HG03378 (cell line): ENCODE data around the gene SMAGP.
A peak's percentile ranks its signal among the peaks of the same experiment; 100 is the strongest.
"Not testable (repeated sequence)": the region's sequence is repeated elsewhere in the genome, so short reads cannot be mapped to it uniquely, and the experiment has no call there.

Experiments
- ATAC-seq: cut with Tn5 transposase; IDR thresholded peaks from one replicate; pipeline ENCODE4 v1.9.1; 2021; ENCODE audit warnings: mild to moderate bottlenecking, moderate library complexity; ENCODE audit not compliant: unreplicated experiment

Gene SMAGP

DNA sequence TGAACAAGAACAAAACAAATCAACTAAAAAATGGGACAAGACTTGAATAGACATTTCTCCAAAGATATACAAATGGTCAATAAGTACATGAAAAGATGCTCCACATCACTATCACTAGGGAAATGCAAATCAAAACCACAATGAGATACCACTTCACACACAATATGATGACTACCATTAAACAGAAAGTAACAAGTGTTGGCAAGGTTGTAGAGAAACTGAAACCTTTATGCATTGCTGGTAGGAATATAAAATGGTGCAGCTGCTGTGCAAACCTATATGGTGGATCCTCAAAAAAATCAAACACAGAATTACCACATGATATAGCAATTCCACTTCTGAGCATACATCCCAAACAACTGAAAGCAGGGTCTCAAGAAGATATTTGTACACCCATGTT is 5.2 kb downstream of the SMAGP start:
- no peak for ATAC-seq

- ATAC-seq, result no peak
These were observed 5.9 kb downstream of the SMAGP start for GRCh38 chr12:51264297-51264696.

GRCh38 chr12:51263341-51263740 is 6.9 kb downstream of the SMAGP start:
- no peak for ATAC-seq

DNA sequence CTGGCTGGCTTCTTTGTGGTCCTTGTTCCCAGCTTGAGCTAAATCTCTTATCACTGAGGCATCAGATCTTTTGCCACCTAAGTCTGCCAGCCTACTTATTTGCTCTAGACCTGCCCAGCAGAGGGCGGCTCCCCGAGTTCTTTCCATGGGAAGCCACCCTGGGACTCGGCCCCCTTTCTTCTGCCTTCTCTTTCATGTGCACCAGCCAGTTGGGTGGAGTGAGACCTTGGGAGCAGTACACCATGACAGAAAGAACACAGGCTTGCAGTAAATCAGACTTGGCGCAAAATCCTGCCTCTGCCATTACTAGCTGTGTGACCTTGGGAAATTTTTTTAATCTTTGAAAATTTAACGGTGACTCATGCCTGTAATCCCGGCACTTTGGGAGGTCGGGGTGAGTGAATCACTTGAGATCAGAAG is 7.4 kb downstream of the SMAGP start:
- ATAC-seq, result no peak

GRCh38 chr12:51259600-51259999 is 10.6 kb downstream of the SMAGP start:
- ATAC-seq, result not testable (repeated sequence)

- no peak for ATAC-seq
These were observed 15.7 kb downstream of the SMAGP start for GRCh38 chr12:51254536-51254935.

DNA sequence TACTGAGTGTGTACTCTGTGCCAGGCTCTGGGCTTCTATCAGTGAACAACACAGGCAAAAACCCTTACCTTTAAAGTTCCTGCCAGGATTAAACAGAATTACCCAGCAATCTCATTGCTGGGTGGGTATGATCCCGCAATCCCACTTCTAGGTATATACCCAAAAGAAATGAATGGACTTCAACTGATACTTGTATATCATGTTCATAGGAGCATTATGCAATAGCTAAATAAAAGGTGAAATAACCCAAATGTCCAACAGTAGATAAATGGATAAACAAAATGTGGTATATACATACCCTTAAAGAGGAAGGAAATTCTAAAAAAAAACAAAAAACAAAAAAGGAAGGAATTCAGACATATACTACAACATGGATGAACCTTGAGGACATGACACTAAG is 16.9 kb downstream of the SMAGP start:
- ATAC-seq, result no peak

- ATAC-seq, result no peak
These were observed 22.6 kb downstream of the SMAGP start for GRCh38 chr12:51247523-51248206.

- ATAC-seq, result no peak
These were observed 23.9 kb downstream of the SMAGP start for GRCh38 chr12:51246254-51246853.

DNA sequence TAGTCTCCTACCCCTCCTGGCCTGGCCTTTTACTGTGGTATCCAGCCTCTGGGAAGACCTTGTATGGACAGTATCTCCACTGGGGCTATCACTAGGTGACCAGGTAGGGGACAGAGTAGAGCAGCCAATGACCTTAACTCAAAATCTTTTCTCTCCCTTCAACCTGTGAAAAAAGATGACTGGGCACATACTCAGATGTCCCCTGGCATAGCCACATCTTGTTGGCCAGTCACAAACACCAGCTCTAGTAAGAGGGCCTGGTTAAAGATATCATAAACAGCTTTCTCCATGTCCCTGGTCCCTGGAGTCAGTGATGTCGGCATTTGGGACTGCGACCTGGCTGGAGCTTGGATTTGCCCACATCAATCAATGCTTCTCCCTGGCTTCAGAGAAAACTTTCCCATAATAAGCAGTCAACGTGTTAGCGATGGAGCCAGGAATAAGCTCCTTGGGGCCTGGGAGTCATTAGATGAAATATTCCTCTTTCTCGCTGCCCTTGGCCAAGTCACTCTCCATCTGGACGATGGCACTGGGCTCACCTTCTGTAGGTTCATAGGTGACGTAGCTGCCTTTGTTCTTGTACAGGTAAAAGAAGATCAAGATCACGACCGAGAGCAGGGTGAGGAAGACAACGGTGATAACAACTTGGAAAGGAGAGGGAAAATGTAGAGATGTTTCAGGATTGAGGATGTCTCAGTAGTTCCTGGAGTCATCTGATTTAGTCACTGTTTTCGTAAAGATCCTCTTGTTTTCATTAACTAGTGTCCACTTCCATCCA is 24.6 kb downstream of the SMAGP start:
- ATAC-seq, result no peak

- ATAC-seq, result no peak
These were observed 25.9 kb downstream of the SMAGP start for GRCh38 chr12:51244269-51244668.

GRCh38 chr12:51242876-51243275 is 27.3 kb downstream of the SMAGP start:
- no peak for ATAC-seq

DNA sequence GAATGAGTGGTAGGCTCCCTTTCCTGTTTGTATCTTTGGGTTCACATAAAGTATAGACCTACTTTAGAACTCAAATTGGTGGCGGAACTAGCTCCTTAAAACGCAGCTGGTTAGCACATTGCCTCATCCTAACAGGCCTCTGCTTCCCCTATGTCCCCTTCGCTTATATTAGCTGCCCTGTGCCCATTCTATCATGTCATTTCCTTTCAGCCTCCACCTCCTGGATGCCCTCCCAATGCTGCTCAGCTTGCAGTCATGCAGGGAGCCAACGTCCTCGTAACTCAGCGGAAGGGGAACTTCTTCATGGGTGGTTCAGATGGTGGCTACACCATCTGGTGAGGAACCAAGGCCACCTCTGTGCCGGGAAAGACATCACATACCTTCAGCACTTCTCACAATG is 28.1 kb downstream of the SMAGP start:
- ATAC-seq, result no peak

DNA sequence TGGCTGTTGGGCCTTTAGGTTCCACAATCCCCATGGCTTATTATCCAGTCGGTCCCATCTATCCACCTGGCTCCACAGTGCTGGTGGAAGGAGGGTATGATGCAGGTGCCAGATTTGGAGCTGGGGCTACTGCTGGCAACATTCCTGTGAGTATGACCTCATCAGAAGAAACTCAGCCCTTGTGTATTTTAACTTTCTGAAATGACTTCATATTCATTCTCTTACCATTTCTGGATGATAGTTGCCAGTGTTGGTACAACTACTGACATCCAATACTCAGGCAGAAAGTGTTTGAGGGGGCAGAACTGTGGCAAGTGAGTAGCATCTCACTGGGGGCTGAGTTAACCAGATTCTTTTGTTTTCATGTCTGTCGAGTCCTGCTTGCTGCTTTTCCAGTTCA is 29.2 kb downstream of the SMAGP start:
- no peak for ATAC-seq

DNA sequence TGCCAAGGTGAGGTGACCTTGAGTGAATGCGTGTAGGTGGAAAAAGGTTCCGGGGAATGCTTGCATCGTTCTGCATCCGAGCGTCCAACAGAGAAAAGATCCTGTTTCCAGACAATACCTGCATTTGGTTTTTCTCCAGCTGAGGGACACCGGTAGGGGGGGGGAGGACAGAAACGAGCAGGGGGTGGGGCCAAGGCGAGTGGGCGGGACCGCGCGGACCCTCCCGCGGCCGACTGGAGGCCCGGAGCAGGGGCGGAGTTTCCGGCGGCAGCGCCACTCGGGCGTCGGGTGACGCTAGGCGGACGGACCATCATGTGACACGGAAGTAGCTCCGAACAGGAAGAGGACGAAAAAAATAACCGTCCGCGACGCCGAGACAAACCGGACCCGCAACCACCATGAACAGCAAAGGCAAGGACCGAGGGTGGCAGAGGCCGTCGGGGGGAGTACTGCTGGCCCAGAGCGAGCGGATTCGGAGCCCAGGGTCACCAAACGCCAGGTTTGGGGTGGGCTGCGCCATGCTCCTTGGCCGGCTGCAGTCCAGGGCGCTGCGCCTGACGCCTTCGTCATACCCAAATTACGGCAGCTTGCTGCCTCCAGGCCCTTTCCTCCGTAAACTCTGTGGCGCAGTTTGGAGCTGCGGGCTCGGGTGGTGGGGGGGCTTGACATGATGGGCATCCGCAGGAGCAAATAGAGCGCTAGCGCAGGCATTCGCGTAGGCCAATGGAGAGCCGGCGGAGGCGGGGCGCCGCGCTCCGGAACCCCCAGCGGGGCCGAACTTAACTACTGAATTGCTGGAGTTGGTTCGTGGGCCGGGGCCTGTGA is 31.5 kb downstream of the SMAGP start, which contains the start of gene DAZAP2:
TSS of gene DAZAP2 (plus strand) at position 317 of the 825 bp plus-strand sequence. CDS start at position 399, 82 bp downstream.
- ATAC-seq, result peak; percentile 66

DNA sequence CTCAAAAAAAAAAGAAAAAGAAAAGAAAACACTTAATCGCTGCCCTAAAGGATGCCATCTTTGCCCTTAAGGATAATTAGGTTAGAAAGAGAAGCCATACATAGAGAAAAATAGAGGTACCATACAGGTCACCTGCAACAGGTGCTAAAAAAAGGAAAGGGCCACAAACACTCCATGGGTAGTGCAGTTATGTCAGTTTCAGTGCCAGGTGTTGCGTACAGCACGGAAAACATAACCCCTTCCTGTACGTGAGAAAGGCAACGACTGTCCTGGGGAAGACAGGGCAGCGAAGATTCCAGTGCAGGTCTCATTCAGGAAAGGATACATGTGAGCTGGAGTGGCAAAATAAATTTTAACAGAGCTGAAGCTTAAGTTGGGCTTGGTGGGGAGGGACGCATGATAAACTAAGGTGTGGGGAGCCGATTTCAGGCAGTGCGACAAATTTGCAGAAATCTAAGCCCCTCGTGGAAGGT is 32.1 kb downstream of the SMAGP start:
- peak; percentile 4 for ATAC-seq

- no peak for ATAC-seq
These were observed 35.7 kb downstream of the SMAGP start for GRCh38 chr12:51234530-51234929.

- ATAC-seq, result no peak
These were observed 37.6 kb downstream of the SMAGP start for GRCh38 chr12:51232642-51233041.

DNA sequence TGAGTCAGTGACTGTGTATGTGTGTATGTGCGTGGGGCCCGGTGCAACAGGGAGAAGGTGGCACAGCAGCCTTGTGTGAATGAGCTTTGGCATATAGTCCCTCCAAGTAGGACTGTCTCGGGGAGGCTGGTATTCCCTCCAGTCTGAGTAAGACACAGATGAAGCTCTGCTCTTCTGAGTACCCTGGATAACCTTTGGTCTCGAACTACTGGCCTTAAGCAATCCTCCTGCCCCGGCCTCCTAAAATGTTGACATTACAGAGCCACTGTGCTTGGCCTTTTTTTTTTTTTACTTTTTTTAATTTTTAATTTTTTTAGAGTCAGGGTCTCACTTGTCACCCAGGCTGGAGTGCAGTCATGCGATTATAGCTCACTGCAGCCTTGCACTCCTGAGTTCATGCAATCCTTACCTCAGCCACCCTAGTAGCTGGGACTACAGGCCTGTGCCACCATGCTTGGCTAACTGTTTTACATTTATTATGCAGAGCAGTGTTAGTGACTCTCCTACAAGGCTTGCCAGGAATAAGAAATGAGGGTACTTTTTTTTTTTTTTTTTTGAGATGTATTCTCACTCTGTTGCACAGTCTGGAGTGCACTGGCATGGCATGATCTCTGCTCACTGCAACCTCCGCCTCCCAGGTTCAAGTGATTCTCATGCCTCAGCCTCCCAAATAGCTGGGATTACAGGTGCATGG is 41.0 kb downstream of the SMAGP start:
- ATAC-seq, result no peak

DNA sequence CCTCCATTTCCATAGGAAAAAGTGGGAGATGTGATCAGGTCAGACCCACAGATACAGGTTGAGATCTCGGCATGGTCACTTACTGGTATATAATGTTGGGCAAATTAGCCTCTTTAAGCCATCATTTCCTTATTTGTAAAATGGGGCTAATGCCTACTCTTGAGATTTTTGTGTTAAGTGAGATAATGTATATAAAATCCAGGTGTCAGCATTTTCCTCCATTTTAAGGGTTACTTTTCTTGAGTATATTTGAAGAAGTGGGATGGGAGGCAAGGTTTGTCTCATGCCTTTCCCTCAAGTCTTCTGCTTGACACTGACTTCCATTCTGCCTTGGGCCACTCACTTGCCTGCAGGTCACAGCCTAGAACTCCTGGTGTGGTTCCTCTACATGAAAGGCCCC is 42.3 kb downstream of the SMAGP start:
- no peak for ATAC-seq
